ENCODE measurements around the gene PDSS2.
"Not testable (repeated sequence)": the region's sequence is repeated elsewhere in the genome, so short reads cannot be mapped to it uniquely, and the experiment has no call there.

The PDSS2 gene

DNA sequence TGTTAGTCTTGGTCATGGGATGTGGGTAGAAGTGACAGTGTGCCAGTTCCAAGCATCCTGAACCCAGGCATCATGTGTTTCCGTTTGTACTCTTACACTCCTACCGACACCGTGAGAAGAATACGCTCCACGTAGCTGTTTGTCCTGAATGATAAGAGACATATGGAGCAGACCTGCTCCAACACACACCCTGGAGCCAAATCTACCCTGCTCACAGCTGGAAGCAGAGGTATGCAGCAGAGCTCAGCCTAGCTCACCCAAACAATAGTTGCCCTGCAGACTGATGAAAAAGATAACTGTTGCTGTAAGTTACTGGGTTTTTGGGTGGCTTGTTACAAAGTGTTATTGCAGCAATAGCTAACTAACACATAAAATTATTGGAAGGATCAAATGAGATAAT is 14.3 kb upstream of the PDSS2 start:
- no peak for DNase-seq

- DNase-seq = no peak
Measured at GRCh38 chr6:107470364-107470763, 11.0 kb upstream of the PDSS2 start.

- DNase-seq = no peak
Measured at GRCh38 chr6:107466062-107466461, 6.7 kb upstream of the PDSS2 start.

GRCh38 chr6:107460083-107460631 is 793 bp upstream of the PDSS2 start:
- no peak for DNase-seq

DNA sequence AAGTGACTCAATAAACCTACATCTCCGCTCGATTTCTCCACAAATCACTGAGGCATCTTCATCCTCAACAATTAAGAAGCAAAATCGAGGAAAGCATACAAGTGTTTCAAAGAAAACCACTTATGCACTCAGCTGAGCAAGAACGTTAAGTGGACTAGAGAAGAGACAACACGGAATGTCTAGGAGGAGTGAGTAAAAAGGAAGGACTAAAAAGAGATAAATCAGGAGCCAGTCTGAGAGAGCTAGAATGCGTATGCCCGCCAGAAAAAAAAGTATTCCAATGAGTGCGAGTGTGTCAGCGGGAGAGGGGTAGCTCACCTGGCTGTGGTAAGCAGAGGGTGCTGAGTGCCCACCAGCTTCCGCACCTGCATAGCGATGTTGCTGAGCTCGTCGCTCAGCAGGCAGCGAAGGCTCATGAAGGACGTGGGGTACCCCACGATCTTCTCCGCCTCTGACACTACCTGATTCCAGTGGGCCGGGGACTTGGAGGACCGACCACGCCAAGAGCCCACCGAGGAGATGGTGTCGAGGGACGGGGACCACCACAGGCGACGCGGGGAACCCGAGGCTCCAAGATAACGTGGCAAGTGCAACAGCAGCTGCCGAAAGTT is 587 bp downstream of the PDSS2 start:
- DNase-seq = no peak

DNA sequence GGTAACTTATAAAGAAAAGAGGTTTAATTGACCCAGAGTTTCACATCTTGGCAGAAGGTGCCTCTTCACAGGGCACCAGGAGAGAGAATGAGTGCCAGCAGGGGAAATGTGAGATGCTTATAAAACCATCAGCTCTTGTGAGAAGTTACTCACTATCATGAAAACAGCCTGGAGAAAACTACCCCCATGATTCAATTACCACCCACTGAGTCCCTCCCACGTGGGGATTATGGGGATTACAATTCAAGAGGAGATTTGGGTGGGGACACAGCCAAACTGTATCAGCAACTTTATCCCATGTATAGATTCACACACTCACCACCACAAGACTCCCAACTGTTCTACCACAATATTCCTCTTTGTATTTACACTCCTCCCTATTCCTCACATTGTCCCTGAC is 10.6 kb downstream of the PDSS2 start:
- DNase-seq = no peak

GRCh38 chr6:107447663-107448216 is 11.6 kb downstream of the PDSS2 start:
- DNase-seq = no peak

DNA sequence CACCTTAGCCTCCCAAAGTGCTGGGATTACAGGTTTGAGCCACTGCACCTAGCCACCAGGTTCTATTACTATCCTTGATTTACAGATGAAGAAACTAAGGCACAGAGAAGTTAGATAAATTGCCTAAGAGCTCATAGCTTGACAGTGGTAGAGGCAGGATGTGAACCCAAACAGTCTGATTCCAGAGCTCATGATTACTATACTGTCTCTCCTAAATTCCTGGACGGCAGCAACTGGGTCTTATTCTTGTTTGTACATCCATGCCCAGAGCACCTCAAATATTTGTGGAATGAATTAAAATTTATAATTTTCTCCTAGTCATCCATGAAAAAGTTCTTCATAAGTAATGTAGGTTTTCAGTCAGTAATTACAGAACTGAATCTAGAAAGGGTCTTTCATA is 15.1 kb downstream of the PDSS2 start:
- DNase-seq = no peak

DNA sequence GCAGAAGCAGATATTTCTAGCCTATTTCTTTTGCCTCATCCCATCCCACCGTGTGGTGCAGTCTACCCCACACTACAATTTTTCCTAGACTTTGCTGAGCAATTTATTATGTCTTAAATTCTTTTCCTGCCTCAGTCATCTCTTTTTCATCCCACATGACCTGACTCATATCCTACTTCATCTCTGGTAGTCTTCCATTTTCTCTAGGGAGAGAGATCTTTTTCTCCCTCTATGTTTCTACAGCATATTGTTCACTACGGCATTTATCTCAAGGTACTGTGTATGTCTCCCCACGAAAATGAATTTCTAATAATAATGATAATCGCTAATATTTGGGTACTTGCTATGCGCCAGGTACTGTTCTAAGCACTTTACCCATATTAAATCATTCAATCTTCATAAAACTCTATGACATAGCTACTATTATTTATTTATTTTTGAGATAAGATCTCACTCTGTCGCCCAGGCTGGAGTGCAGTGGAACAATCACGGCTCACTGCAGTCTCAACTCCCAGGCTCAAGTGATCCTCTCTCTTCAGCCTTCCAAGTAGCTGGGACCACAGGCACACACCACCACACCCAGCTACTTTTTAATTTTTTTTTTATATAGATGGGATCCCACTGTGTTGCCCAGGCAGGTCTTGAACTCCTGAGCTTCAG is 15.6 kb downstream of the PDSS2 start:
- DNase-seq = no peak

GRCh38 chr6:107442938-107443607 is 16.3 kb downstream of the PDSS2 start:
- DNase-seq = no peak

GRCh38 chr6:107441682-107442081 is 17.7 kb downstream of the PDSS2 start:
- DNase-seq = no peak

- DNase-seq = no peak
Measured at GRCh38 chr6:107440936-107441335, 18.4 kb downstream of the PDSS2 start.

DNA sequence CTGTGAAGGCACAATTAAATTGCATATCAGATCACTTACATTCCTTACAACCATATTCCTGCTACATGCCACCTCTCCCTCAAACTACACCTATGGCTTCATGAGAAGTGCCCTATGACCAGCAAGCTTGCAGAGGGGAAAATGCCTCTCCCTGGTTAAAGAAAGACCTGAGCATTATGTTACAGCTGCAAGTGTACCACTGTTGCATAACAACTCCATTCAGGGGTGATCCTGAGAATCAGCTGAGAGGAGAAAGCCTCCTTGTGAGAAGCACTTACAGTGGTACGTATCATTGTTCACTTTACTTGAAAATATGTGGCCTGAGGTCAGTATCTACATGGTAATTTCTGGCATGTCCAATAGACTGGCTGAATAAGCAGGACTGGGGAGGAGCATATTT is 20.0 kb downstream of the PDSS2 start:
- DNase-seq = no peak

DNA sequence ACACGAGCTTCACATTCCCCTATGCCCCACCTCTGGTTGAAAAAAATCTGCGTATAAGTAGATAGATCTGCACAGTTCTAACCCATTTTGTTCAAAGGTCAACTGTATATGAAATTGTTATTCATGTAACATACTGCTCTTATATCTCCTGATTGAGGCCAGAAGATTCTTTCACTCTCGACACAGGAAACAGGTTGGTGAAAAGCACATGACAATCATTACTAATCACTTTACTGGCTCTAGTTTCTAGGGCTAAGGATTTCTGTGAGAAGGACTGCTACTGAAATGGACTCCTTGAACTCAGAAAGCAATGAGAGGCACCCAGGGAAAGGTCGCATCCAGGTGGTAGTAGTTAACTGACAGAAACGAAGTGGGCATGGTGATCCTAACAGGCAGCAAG is 21.7 kb downstream of the PDSS2 start:
- DNase-seq = no peak

- DNase-seq = no peak
Measured at GRCh38 chr6:107436881-107437280, 22.5 kb downstream of the PDSS2 start.

GRCh38 chr6:107435798-107436197 is 23.6 kb downstream of the PDSS2 start:
- no peak for DNase-seq

- DNase-seq = no peak
Measured at GRCh38 chr6:107434812-107435211, 24.6 kb downstream of the PDSS2 start.

- DNase-seq = not testable (repeated sequence)
Measured at GRCh38 chr6:107425951-107426350, 33.4 kb downstream of the PDSS2 start.

- no peak for DNase-seq
Measured at GRCh38 chr6:107423474-107423990, 35.8 kb downstream of the PDSS2 start.

DNA sequence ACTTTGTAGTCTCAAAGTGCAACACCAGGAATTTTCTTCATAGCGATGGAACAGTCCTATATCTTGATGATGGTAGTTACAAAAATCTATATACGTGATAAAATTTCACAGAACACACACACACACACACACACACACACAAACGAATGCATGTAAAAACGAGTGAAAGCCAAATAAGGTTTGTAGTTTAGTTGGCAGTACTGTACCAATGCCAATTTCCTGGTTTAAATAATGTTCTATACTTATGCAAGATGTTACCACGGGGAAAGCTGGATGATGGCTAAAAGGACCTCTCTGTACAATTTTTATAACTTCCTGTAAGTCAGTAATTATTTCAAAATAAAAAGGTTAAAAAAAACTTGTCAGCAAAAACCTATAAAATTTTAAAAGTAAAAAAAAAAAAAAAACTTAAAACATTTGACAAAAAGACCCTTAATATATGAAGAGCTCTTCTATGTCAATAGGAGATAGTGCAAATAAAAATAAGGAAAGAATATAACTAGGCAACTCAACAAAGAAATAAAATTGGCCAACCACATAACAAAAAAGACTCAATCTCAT is 37.6 kb downstream of the PDSS2 start:
- no peak for DNase-seq

DNA sequence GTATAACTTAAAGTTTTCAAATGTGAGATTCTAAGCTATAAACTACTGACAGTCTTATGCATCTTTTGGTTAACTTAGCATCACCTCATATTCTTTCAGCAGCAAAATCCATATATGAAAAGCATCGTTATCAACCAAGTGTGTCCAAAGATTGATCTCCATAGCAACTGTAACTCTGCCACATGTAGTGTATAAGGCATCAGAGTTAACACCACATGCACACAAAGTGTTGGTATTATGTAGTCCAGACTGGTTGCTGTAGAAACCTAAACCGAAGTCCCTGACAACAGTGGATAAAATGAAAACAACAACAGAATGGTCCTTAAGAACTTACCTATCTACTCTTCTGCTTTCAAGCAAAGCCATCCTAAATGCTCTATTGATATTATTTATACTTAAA is 39.6 kb downstream of the PDSS2 start:
- no peak for DNase-seq

GRCh38 chr6:107418118-107418517 is 41.2 kb downstream of the PDSS2 start:
- no peak for DNase-seq

DNA sequence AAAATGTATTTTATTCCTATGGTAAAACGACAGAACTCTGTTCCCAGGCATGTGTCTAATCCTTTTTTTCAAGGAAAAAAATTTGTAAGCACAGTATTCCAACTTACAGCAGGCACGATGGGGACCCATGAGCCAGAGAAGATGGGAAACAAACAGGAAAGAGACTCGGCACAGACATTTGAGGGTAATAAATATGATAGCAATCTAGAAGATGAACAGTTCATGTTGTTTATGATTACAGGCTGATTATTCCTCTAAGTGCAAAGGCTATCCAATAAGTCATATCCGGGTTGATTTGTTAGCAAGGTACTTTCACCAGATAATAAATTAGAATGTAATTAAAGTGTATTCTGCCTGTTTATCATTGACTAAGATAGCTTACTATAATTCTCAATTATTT is 43.2 kb downstream of the PDSS2 start:
- no peak for DNase-seq
